Measurements from ENCODE around the gene EGLN2. TPM values are rescaled to one million over a fixed set of nuclear protein-coding genes. Genes with fewer than 3 reads are reported as not detected.

The EGLN2 gene
- total RNA-seq, 1 experiment from 2014 or later: 131 TPM

DNA sequence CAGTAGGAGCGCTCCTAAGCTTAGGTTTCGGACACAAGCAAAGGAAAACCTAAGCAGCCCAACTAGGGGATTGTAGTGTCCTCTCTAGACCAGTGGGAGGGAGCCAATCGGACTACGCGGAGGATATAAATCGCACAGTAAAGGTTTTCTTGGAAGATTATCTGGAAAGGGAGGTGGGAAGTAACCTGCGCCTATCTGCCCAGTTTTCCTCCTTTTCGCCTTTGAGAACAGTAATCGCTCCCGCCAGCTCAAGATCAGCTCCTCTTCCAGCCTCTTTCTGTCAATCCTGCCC is 21.4 kb upstream of the EGLN2 start:
- peak overlapping the region; percentile 85 to 86 for H3K4me3 Mint-ChIP-seq
- Histone ChIP-seq H2AFZ (ENCODE audit: low read length) (no peak overlapping the region), H3K23me2 (ENCODE audit: insufficient read length, low read depth, low read length, poor library complexity, severe bottlenecking) (peaks cover 4% of the 10 kb centered on the region), H3K27ac (ENCODE audit: insufficient read length, low read depth, low read length) (peak overlapping the region; percentile 99), H2BK15ac (ENCODE audit: low read depth, low read length) (no peak overlapping the region), H3K56ac (ENCODE audit: insufficient read length, low read depth, low read length) (peak overlapping the region; percentile 25), H3K4ac (ENCODE audit: low read depth, low read length) (no peak overlapping the region; the same call in 1 of the 2 replicates), H3K18ac (ENCODE audit: insufficient read length, low read depth, low read length) (peak overlapping the region; percentile 94), H3K9me3 (ENCODE audit: control insufficient read depth, low read depth, low read length) (no peaks in the 10 kb centered on the region), H2BK5ac (ENCODE audit: insufficient read length, low read length) (peak overlapping the region; percentile 55), H4K20me1 (ENCODE audit: control insufficient read depth, insufficient read depth, insufficient read length) (no peaks in the 10 kb centered on the region), H4K8ac (replicated peaks; ENCODE audit: insufficient read length, low read depth, low read length) (no peak overlapping the region), H2BK120ac (ENCODE audit: low read depth, low read length, poor library complexity, severe bottlenecking) (peak overlapping the region; percentile 87), H4K91ac (ENCODE audit: insufficient read length, low read depth, low read length) (no peak overlapping the region), H3K23ac (ENCODE audit: insufficient read length, low read depth, low read length) (no peak overlapping the region), H3K14ac (ENCODE audit: insufficient read depth, low read length) (peak overlapping the region; percentile 81; the same call in 1 of the 2 replicates), H3K27me3 (ENCODE audit: insufficient read depth, low read length) (no peaks in the 10 kb centered on the region), H2AK5ac (ENCODE audit: insufficient read length, low read length) (no peak overlapping the region), H3K79me2 (ENCODE audit: insufficient read depth, low read length) (no peaks in the 10 kb centered on the region), H3T11ph (ENCODE audit: low read length) (peak overlapping the region; percentile 41), H3K79me1 (ENCODE audit: insufficient read depth, low read depth, low read length, poor library complexity, severe bottlenecking) (no peaks in the 10 kb centered on the region), H3K4me1 (ENCODE audit: insufficient read depth, low read length) (0 out of 2 replicates have a peak, but pooled peaks cover 2% of the 10 kb centered on the region), H3K4me2 (ENCODE audit: insufficient read depth, insufficient read length, low read length) (peak overlapping the region; percentile 80), H2BK20ac (ENCODE audit: low read depth, low read length, poor library complexity, severe bottlenecking) (no peak overlapping the region), H4K5ac (ENCODE audit: insufficient read length, low read depth, low read length) (no peak overlapping the region), H3K9ac (ENCODE audit: extremely low read depth, insufficient read length, low read length) (peak overlapping the region; percentile 70), H2BK12ac (ENCODE audit: insufficient read length, low read depth, low read length) (peak overlapping the region; percentile 5)
- peaks cover 23 to 33% of the 10 kb centered on the region in 2 experiments for H3K4me1 Mint-ChIP-seq
- H3K27me3 Mint-ChIP-seq (ENCODE audit: low read depth): no peaks in the 10 kb centered on the region
- no peak for DNase-seq
- H3K27ac Mint-ChIP-seq: peak overlapping the region; percentile 100
- TF ChIP-seq, protein P1, sequence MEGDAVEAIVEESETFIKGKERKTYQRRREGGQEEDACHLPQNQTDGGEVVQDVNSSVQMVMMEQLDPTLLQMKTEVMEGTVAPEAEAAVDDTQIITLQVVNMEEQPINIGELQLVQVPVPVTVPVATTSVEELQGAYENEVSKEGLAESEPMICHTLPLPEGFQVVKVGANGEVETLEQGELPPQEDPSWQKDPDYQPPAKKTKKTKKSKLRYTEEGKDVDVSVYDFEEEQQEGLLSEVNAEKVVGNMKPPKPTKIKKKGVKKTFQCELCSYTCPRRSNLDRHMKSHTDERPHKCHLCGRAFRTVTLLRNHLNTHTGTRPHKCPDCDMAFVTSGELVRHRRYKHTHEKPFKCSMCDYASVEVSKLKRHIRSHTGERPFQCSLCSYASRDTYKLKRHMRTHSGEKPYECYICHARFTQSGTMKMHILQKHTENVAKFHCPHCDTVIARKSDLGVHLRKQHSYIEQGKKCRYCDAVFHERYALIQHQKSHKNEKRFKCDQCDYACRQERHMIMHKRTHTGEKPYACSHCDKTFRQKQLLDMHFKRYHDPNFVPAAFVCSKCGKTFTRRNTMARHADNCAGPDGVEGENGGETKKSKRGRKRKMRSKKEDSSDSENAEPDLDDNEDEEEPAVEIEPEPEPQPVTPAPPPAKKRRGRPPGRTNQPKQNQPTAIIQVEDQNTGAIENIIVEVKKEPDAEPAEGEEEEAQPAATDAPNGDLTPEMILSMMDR (conservative IDR thresholded peaks at IDR 0.05): no peak
- peaks cover 2 to 6% (median 6%) of the 10 kb centered on the region in 3 experiments; a peak in 5 of 7 replicates for H3K36me3 Mint-ChIP-seq (ENCODE audit: insufficient read depth in 1 of 3, low read depth in 3 of 3)
- WGBS (ENCODE audit: extremely low coverage, insufficient read length, low lambda C conversion rate): no CpG with 5 or more reads among the region's 10 CpGs
- H3K9me3 Mint-ChIP-seq: no peaks in the 10 kb centered on the region; a peak in 1 of 5 replicates
